ENCODE data around the gene SOX9. TPM values are rescaled to one million over a fixed set of nuclear protein-coding genes. Genes with fewer than 3 reads are reported as not detected.

The SOX9 gene
- total and polyA plus RNA-seq, 9 of the 15 experiments (the other 6 are each of a cell fraction or from before 2014, with no cell fraction given), result 0.04 TPM; not detected in 8

DNA sequence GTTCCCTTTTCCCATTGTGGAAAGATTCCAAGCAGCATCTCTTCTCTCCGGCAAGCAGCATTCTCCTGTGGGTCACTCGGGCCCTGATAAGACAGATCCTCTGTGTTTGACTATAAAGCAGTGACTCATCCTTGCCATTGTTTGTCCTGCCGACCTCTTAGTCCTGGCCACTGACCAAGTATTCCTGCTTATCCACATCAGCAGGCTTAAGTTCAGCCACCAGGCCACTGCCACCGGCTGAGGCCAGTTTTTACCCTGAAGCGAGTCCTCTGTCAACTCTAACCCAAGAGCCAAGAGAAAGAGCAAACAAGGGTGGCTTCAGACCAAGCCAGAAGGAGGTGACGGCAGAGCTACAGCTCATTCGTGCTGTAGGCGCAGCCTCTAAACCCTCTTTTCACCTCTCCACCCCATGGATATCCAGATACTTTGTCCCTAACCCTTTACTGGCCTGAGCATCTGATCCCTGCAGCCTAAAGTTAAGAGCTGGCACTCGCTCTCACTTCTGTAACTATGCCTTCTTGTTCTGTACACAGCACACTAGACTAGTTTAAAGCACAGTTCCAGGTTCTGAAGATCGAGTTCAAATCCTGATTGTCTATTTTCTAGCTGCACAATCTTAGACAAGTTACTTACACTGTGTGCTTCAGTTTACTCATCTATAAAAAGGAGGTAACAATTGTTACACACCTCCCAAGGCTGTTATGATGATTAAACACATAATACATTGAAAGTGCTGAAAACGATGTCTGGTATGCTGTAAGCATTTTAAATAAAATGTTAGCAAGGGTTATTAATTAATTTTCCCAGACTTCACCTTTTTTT, 31.0 kb downstream of the SOX9 start (continued):
- TF ChIP-seq, protein P1, sequence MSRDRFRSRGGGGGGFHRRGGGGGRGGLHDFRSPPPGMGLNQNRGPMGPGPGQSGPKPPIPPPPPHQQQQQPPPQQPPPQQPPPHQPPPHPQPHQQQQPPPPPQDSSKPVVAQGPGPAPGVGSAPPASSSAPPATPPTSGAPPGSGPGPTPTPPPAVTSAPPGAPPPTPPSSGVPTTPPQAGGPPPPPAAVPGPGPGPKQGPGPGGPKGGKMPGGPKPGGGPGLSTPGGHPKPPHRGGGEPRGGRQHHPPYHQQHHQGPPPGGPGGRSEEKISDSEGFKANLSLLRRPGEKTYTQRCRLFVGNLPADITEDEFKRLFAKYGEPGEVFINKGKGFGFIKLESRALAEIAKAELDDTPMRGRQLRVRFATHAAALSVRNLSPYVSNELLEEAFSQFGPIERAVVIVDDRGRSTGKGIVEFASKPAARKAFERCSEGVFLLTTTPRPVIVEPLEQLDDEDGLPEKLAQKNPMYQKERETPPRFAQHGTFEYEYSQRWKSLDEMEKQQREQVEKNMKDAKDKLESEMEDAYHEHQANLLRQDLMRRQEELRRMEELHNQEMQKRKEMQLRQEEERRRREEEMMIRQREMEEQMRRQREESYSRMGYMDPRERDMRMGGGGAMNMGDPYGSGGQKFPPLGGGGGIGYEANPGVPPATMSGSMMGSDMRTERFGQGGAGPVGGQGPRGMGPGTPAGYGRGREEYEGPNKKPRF (IDR thresholded peaks at IDR 0.05; ENCODE audit: low read depth, low read length), result no peak

DNA sequence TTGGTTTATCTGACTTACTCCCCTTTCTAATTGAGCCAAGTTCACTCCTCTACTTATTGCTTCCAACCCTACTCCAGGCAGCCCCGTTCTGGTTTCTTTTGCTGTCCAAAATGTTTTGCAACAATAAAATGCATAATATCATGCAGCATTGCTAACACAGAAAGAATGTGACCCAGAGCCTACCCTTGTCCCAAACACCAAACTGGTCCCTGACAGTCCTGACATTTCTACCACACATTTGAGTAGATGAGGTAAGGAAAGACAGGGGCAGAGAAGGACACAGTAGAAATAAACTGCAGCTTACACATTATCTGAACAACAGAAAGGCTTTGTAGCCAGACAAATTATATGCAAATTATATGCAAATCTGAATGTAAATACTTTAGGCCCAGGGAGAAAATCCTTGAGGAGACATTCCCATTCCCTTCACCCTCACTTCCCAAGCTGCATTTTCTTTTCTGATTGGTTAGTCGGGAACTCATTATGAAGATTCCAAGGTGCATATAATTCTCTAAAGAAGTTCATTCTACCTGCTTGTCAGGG, 31.6 kb downstream of the SOX9 start:
- Histone ChIP-seq H3K9me3 (replicated peaks; ENCODE audit: control insufficient read depth, insufficient read depth, low read depth, low read length) (no peaks in the 10 kb centered on the region), H3K27me3 (ENCODE audit: control insufficient read depth in 2 of 2, insufficient read depth in 2 of 2, low read length in 2 of 2) (no peaks in the 10 kb centered on the region), H4K20me1 (replicated peaks; ENCODE audit: control insufficient read depth, insufficient read depth, low read length) (no peaks in the 10 kb centered on the region), H3K9me1 (ENCODE audit: control insufficient read depth, insufficient read depth, low read length) (no peaks in the 10 kb centered on the region), H3K9ac (ENCODE audit: insufficient read depth in 1 of 2, low read depth in 2 of 2, low read length in 2 of 2) (no peak overlapping the region), H3K36me3 (ENCODE audit: control insufficient read depth, insufficient read depth, low read length) (no peaks in the 10 kb centered on the region), H3K27ac (ENCODE audit: extremely low read depth, low read depth, low read length) (no peak overlapping the region), H3K79me2 (ENCODE audit: control insufficient read depth, insufficient read depth, low read length) (no peaks in the 10 kb centered on the region), H3K4me3 (no peak overlapping the region), H3K4me2 (ENCODE audit: insufficient read depth, low read length) (no peak overlapping the region), H3K4me1 (replicated peaks in 1 of 2; ENCODE audit: control insufficient read depth in 2 of 2, insufficient read depth in 2 of 2, low read length in 2 of 2) (no peaks in the 10 kb centered on the region), H2AFZ (ENCODE audit: low read depth, low read length) (no peak overlapping the region)
- no peak for ATAC-seq
- 0% methylated on average over 2 of the region's 2 CpGs for WGBS (ENCODE audit: insufficient coverage, low coverage, missing lambda C conversion rate)
- intact Hi-C loops (cut with micrococcal nuclease), result no loop called here
- TF ChIP-seq, protein P2, sequence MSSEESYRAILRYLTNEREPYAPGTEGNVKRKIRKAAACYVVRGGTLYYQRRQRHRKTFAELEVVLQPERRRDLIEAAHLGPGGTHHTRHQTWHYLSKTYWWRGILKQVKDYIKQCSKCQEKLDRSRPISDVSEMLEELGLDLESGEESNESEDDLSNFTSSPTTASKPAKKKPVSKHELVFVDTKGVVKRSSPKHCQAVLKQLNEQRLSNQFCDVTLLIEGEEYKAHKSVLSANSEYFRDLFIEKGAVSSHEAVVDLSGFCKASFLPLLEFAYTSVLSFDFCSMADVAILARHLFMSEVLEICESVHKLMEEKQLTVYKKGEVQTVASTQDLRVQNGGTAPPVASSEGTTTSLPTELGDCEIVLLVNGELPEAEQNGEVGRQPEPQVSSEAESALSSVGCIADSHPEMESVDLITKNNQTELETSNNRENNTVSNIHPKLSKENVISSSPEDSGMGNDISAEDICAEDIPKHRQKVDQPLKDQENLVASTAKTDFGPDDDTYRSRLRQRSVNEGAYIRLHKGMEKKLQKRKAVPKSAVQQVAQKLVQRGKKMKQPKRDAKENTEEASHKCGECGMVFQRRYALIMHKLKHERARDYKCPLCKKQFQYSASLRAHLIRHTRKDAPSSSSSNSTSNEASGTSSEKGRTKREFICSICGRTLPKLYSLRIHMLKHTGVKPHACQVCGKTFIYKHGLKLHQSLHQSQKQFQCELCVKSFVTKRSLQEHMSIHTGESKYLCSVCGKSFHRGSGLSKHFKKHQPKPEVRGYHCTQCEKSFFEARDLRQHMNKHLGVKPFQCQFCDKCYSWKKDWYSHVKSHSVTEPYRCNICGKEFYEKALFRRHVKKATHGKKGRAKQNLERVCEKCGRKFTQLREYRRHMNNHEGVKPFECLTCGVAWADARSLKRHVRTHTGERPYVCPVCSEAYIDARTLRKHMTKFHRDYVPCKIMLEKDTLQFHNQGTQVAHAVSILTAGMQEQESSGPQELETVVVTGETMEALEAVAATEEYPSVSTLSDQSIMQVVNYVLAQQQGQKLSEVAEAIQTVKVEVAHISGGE (CRISPR knock-in tag; IDR thresholded peaks at IDR 0.05), result no peak
- TF ChIP-seq TRIM24 (IDR thresholded peaks at IDR 0.05), result no peak
- TF ChIP-seq TBP (optimal IDR thresholded peaks at IDR 0.05; ENCODE audit: low read depth, low read length), result no peak
- POLR2A ChIA-PET, result no interaction called here
- CTCF ChIA-PET (ENCODE audit: low intra/inter-chr PET ratio), result no interaction called here
- no peak for DNase-seq (ENCODE audit: extremely low read depth in 1 of 4, low spot score in 3 of 4)
- no peak for FAIRE-seq
- no TSS peak for BruUV-seq (replicated peaks)
- in situ Hi-C loops (cut with MboI), result no loop called here

Measured in K562 (cell line).